ENCODE results near the gene EFCAB6. TPM values are rescaled to one million over a fixed set of nuclear protein-coding genes. Genes with fewer than 3 reads are reported as not detected.

The EFCAB6 gene
- polyA plus RNA-seq, 4 donors = 0.34 to 1.9 TPM; not detected in 2

DNA sequence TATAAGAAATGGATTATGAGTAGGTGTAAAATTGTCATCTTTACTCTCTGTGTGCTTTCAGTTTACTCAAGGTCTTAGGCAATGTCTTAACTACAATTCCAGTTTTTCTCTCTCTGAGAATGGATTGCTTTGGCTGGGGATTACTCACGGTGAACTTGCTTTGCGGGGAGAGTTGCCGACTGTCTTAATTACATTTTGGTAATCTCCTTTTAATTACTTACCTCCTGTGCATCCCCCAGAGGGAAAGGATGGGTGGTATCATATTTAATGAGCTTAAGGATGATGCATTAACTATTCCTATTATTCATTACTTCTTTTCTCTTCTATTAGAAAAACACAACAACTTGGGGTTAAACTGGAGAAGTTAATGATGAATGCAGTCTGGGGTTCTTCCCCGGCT, 240.9 kb downstream of the EFCAB6 start:
- Histone ChIP-seq H3K27ac (ENCODE audit: low read depth in 1 of 3, low read length in 2 of 3) (no peak overlapping the region), H3K4me3 (ENCODE audit: low read depth in 1 of 3, low read length in 3 of 3) (no peak overlapping the region), H3K4me1 (ENCODE audit: control insufficient read depth in 3 of 3, insufficient read depth in 2 of 3, low read depth in 1 of 3, low read length in 2 of 3) (no peaks in the 10 kb centered on the region), H3K27me3 (ENCODE audit: control insufficient read depth in 3 of 3, insufficient read depth in 3 of 3, low read length in 3 of 3) (no peaks in the 10 kb centered on the region), H3K9me3 (ENCODE audit: control insufficient read depth in 2 of 2, insufficient read depth in 1 of 2, low read depth in 1 of 2, low read length in 1 of 2) (no peaks in the 10 kb centered on the region), H3K36me3 (ENCODE audit: control insufficient read depth in 3 of 3, insufficient read depth in 2 of 3, low read depth in 1 of 3, low read length in 3 of 3) (no peaks in the 10 kb centered on the region)
- FAIRE-seq (no peak), DNase-seq (no peak)
- 76 to 86% (median 76%) methylated on average over 4 of the region's 4 CpGs for WGBS, 3 donors

DNA sequence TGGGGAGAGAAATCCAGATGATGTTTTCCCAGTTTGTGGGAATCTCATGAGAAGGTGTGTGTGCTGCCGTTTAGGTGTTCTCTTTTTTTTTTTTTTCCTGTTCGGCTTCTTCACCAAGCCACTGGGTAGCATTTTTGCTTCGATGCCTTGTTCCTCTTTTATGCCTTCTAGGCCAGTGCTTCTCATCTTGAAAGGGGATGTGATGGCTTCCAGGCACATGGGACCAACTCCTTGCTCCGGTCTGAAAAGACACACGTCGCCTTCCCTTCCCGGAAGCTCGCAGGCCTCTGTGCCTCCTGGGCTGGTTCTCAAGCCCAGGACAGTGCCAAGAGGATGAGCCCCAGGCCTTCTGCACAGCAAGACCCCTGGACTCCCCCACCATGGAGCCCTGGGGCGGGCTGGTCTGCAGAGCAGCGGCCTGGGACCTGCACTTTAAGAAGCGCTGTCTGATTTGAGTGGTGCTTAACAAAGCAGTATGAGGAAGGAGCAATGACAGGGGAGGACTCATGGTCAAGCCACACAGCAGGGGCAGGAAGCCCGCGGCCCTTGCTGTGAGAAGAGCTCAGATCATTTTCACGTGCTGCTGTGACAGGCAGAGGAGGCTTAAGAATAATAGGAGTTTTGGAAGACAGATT, 241.5 kb downstream of the EFCAB6 start:
- Histone ChIP-seq H3K4me1 (ENCODE audit: control insufficient read depth in 3 of 3, insufficient read depth in 2 of 3, low read depth in 1 of 3, low read length in 2 of 3) (no peaks in the 10 kb centered on the region), H3K27me3 (ENCODE audit: control insufficient read depth in 3 of 3, insufficient read depth in 3 of 3, low read length in 3 of 3) (no peaks in the 10 kb centered on the region), H3K36me3 (ENCODE audit: control insufficient read depth in 3 of 3, insufficient read depth in 2 of 3, low read depth in 1 of 3, low read length in 3 of 3) (no peaks in the 10 kb centered on the region), H3K9me3 (ENCODE audit: control insufficient read depth in 2 of 2, insufficient read depth in 1 of 2, low read depth in 1 of 2, low read length in 1 of 2) (no peaks in the 10 kb centered on the region), H3K27ac (ENCODE audit: low read depth in 1 of 3, low read length in 2 of 3) (no peak overlapping the region), H3K4me3 (ENCODE audit: low read depth in 1 of 3, low read length in 3 of 3) (no peak overlapping the region)
- FAIRE-seq (no peak), DNase-seq (no peak)
- WGBS, 3 donors = 65 to 77% (median 67%) methylated on average over 14 of the region's 14 CpGs

DNA sequence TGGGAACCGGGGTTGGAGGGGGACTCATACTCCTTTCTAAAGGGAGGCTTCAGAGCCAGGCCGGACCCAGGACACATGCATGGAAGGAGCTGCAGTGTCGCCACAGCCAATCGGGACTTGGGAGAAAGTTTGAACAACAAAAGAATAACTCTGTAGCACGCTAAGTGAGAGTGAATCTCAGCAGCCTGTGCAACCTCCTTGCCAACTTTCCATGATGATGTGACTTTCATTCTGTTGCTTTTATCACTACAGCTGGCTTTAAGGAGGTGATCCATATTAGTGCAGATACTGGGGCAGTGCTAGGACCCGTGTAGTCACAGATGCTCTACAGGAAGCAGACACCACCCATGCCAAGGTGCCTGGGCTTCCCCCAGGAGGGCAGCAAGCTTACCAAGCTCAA, 243.0 kb downstream of the EFCAB6 start:
- FAIRE-seq = no peak
- no peak overlapping the region for H3K4me3 ChIP-seq (ENCODE audit: low read depth in 1 of 3, low read length in 3 of 3)
- no peak for DNase-seq
- no peaks in the 10 kb centered on the region for H3K36me3 ChIP-seq (ENCODE audit: control insufficient read depth in 3 of 3, insufficient read depth in 2 of 3, low read depth in 1 of 3, low read length in 3 of 3)
- H3K4me1 ChIP-seq (ENCODE audit: control insufficient read depth in 3 of 3, insufficient read depth in 2 of 3, low read depth in 1 of 3, low read length in 2 of 3) = no peaks in the 10 kb centered on the region
- no peak overlapping the region for H3K27ac ChIP-seq (ENCODE audit: low read depth in 1 of 3, low read length in 2 of 3)
- H3K27me3 ChIP-seq (ENCODE audit: control insufficient read depth in 3 of 3, insufficient read depth in 3 of 3, low read length in 3 of 3) = no peaks in the 10 kb centered on the region
- WGBS, 3 donors = 87 to 90% (median 89%) methylated on average over 6 of the region's 6 CpGs
- no peaks in the 10 kb centered on the region for H3K9me3 ChIP-seq (ENCODE audit: control insufficient read depth in 2 of 2, insufficient read depth in 1 of 2, low read depth in 1 of 2, low read length in 1 of 2)

DNA sequence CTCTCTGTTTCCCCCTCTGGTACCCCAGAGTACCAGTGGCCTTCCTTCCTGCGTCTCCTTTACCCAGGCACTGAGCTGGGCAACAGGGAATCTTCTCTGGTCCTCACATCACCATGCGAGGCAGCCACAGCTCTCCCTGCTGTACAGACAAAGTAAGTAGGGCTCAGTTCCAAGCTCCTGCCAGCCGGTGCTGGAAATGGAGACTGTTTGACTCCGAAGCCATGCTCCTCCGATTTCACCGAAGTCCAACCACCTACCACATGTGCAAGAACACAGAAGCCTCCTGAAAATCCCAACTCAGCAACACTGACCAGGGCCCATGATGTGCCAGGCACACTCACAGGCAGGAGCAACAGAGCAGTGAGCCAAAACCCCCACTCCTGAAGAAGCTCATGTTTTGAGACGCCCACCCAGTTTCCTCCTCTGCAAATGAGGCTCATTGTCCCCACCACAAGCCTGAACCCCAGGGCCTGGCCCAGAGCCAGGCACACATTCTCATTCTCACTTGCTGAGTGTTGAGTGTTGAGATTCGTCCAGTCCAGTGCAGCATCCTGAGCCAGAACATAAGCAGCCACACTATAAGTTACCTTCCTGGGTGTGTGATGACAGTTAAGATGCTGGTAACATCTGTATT, 244.3 kb downstream of the EFCAB6 start:
- Histone ChIP-seq H3K4me3 (ENCODE audit: low read depth in 1 of 3, low read length in 3 of 3) (no peak overlapping the region), H3K36me3 (ENCODE audit: control insufficient read depth in 3 of 3, insufficient read depth in 2 of 3, low read depth in 1 of 3, low read length in 3 of 3) (no peaks in the 10 kb centered on the region), H3K27ac (ENCODE audit: low read depth in 1 of 3, low read length in 2 of 3) (no peak overlapping the region), H3K9me3 (ENCODE audit: control insufficient read depth in 2 of 2, insufficient read depth in 1 of 2, low read depth in 1 of 2, low read length in 1 of 2) (no peaks in the 10 kb centered on the region), H3K4me1 (ENCODE audit: control insufficient read depth in 3 of 3, insufficient read depth in 2 of 3, low read depth in 1 of 3, low read length in 2 of 3) (no peaks in the 10 kb centered on the region), H3K27me3 (ENCODE audit: control insufficient read depth in 3 of 3, insufficient read depth in 3 of 3, low read length in 3 of 3) (peaks cover 0 to 3% (median 0%) of the 10 kb centered on the region in 3 donors)
- FAIRE-seq (no peak), DNase-seq (no peak)
- 71 to 81% (median 73%) methylated on average over 8 of the region's 8 CpGs for WGBS, 3 donors

DNA sequence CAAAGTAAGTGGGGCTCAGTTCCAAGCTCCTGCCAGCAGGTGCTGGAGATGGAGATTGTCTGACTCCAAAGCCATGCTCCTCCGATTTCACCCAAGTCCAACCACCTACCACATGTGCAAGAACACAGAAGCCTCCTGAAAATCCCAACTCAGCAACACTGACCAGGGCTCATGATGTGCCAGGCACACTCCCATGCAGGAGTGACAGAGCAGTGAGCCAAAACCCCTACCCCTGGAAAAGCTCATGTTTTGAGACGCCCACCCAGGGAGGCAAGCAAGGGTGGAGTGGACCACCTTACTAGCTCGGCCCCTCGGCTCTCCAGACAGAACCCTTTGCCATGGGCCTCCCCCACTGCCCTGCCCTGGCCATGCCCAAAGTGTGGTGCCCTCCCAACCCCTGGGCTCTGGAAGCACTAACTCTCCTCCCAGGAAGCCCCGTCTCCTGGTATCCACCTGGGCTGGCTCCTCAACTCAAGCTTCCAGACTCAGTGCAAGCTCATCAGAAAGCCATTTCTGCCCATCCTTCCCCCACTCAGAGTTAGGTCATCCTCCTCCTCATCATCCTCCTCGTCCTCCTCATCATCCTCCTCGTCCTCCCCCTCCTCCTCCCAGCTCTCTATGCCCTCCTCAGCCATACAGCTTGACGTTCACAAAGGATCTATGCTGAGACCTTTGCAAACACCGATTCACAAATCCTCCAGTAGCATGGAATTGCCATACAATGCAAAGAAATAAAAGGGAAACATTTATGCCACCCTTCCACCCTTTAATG, 245.4 kb downstream of the EFCAB6 start:
- no peaks in the 10 kb centered on the region for H3K36me3 ChIP-seq (ENCODE audit: control insufficient read depth in 3 of 3, insufficient read depth in 2 of 3, low read depth in 1 of 3, low read length in 3 of 3)
- H3K27ac ChIP-seq (ENCODE audit: low read depth in 1 of 3, low read length in 2 of 3) = no peak overlapping the region
- no peaks in the 10 kb centered on the region for H3K4me1 ChIP-seq (ENCODE audit: control insufficient read depth in 3 of 3, insufficient read depth in 2 of 3, low read depth in 1 of 3, low read length in 2 of 3)
- peaks cover 0 to 3% (median 0%) of the 10 kb centered on the region in 3 donors for H3K27me3 ChIP-seq (ENCODE audit: control insufficient read depth in 3 of 3, insufficient read depth in 3 of 3, low read length in 3 of 3)
- no peaks in the 10 kb centered on the region for H3K9me3 ChIP-seq (ENCODE audit: control insufficient read depth in 2 of 2, insufficient read depth in 1 of 2, low read depth in 1 of 2, low read length in 1 of 2)
- 72 to 79% (median 73%) methylated on average over 9 of the region's 9 CpGs for WGBS, 3 donors
- DNase-seq = no peak
- FAIRE-seq = no peak
- no peak overlapping the region for H3K4me3 ChIP-seq (ENCODE audit: low read depth in 1 of 3, low read length in 3 of 3)

DNA sequence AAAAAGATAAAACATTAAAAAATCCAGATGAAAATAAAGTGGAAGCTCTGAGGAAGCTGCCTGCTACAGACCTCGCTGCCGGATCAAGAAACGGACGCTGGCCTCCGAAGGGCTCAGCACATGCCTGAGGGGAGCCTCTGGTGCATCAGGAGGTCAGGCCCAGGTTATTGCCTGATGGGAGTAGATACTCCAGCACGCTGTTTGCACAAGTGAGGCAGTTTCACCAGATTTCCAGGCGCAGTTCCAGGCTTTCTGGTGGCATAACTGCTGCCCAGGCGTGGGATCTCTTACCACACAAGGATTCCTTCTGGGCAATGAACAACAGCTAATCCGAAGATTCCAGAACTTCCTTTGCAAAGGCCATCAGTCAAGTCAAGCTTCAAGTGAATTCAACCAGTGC, 246.1 kb downstream of the EFCAB6 start:
- DNase-seq (no peak), FAIRE-seq (no peak)
- Histone ChIP-seq H3K36me3 (ENCODE audit: control insufficient read depth in 3 of 3, insufficient read depth in 2 of 3, low read depth in 1 of 3, low read length in 3 of 3) (no peaks in the 10 kb centered on the region), H3K4me3 (ENCODE audit: low read depth in 1 of 3, low read length in 3 of 3) (no peak overlapping the region), H3K4me1 (ENCODE audit: control insufficient read depth in 3 of 3, insufficient read depth in 2 of 3, low read depth in 1 of 3, low read length in 2 of 3) (no peaks in the 10 kb centered on the region), H3K9me3 (ENCODE audit: control insufficient read depth in 2 of 2, insufficient read depth in 1 of 2, low read depth in 1 of 2, low read length in 1 of 2) (no peaks in the 10 kb centered on the region), H3K27me3 (ENCODE audit: control insufficient read depth in 3 of 3, insufficient read depth in 3 of 3, low read length in 3 of 3) (peaks cover 0 to 3% (median 0%) of the 10 kb centered on the region in 3 donors), H3K27ac (ENCODE audit: low read depth in 1 of 3, low read length in 2 of 3) (no peak overlapping the region)
- 69 to 80% (median 74%) methylated on average over 9 of the region's 9 CpGs for WGBS, 3 donors

DNA sequence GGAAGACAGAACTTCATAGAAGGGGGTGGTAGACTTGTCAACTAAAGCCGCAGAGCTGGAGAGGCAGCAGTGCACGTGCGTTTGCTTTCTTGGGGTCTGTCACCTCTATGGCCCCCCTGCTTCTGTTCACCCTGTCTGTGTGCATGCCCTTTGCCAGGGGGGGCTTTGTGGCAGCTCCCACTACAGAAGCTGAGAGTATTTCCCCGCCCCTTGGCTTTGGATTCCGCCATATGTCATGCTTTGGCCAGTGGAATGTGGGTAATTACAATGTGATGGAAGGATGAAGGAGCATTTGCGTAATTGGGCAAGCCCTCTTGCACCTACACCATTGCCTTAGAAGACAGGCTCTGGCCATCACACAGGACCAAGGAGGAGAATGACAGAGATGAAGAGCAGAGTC, 247.2 kb downstream of the EFCAB6 start:
- DNase-seq (no peak), FAIRE-seq (no peak)
- no peaks in the 10 kb centered on the region for H3K4me1 ChIP-seq (ENCODE audit: control insufficient read depth in 3 of 3, insufficient read depth in 2 of 3, low read depth in 1 of 3, low read length in 2 of 3)

DNA sequence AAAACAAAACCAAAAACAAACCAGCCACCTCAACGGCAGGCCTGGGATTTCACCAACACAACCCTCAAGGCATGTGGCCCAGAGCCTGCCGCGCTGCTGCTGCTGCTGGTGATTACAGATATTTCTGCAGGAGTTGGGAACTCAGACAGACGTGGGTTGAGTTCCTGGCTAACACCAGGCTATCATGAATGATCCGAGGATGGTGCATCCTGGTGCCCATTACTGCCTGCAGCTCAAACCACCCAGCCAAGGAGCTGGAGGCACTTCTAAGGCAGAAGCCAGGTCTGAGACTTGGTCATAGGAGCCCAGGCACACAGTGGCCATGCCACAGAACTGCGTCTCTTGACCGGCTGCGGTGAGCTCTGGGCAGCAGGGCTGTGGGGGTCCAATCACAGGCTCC, 248.5 kb downstream of the EFCAB6 start:
- FAIRE-seq (no peak), DNase-seq (no peak)
- Histone ChIP-seq H3K9me3 (ENCODE audit: control insufficient read depth in 2 of 2, insufficient read depth in 1 of 2, low read depth in 1 of 2, low read length in 1 of 2) (no peaks in the 10 kb centered on the region), H3K4me3 (ENCODE audit: low read depth in 1 of 3, low read length in 3 of 3) (no peak overlapping the region), H3K27me3 (ENCODE audit: control insufficient read depth in 3 of 3, insufficient read depth in 3 of 3, low read length in 3 of 3) (peaks cover 0 to 3% (median 0%) of the 10 kb centered on the region in 3 donors), H3K36me3 (ENCODE audit: control insufficient read depth in 3 of 3, insufficient read depth in 2 of 3, low read depth in 1 of 3, low read length in 3 of 3) (no peaks in the 10 kb centered on the region), H3K4me1 (ENCODE audit: control insufficient read depth in 3 of 3, insufficient read depth in 2 of 3, low read depth in 1 of 3, low read length in 2 of 3) (no peaks in the 10 kb centered on the region), H3K27ac (ENCODE audit: low read depth in 1 of 3, low read length in 2 of 3) (no peak overlapping the region)
- 89 to 91% (median 90%) methylated on average over 8 of the region's 8 CpGs for WGBS, 3 donors

More for the DNA sequence above, 247.2 kb downstream of the EFCAB6 start:
- no peak overlapping the region for H3K27ac ChIP-seq (ENCODE audit: low read depth in 1 of 3, low read length in 2 of 3)
- H3K27me3 ChIP-seq (ENCODE audit: control insufficient read depth in 3 of 3, insufficient read depth in 3 of 3, low read length in 3 of 3) = peaks cover 0 to 3% (median 0%) of the 10 kb centered on the region in 3 donors
- 89 to 95% (median 91%) methylated on average over 6 of the region's 6 CpGs for WGBS, 3 donors
- no peaks in the 10 kb centered on the region for H3K9me3 ChIP-seq (ENCODE audit: control insufficient read depth in 2 of 2, insufficient read depth in 1 of 2, low read depth in 1 of 2, low read length in 1 of 2)
- H3K36me3 ChIP-seq (ENCODE audit: control insufficient read depth in 3 of 3, insufficient read depth in 2 of 3, low read depth in 1 of 3, low read length in 3 of 3) = no peaks in the 10 kb centered on the region
- H3K4me3 ChIP-seq (ENCODE audit: low read depth in 1 of 3, low read length in 3 of 3) = no peak overlapping the region
